MV-4-11 (cell line): ENCODE data around the gene SPSB4.
"Not testable (repeated sequence)": the region's sequence is repeated elsewhere in the genome, so short reads cannot be mapped to it uniquely, and the experiment has no call there.

ENCODE experiments used
- DNase-seq: peaks from one replicate; lab custom pipeline; 2025; lab: John Stamatoyannopoulos, UW

The SPSB4 gene

DNA sequence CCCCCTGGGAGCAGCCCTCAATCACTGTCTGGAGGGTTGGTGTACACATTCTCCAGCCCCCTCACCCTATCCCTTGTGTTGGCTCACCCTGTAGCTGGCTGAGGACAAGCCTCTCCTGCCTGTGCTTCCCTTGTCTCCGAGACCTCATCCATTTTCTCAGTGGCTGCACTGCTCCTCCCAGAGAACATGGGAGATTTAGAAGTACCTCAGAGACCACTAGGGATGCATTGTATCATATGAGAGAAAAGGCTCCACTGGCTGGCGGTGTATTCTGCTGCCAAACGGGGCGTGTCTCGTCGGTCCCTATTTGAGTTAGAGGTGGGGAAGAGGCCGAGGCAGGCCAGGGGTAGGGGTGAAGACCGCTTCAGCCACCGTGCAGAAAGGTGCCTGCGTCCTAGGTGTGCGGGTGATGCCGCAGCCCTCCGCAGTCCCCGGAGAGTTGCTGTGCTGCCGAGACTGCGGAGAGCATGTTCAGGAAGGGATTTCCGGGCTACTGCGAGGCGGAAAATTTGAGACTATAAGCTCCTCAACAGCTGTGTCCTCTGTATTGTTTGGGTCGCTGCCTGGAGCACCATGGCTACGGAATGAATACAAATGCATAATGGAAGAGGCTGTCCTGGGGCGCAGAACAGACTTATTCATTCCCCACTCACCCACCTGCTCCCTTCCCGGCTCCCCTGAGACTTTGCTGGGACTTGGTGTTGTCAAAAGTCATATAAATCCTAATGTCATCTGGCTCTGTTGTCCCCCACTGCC lies 43.8 kb downstream of the SPSB4 start:
- no peak for DNase-seq

DNA sequence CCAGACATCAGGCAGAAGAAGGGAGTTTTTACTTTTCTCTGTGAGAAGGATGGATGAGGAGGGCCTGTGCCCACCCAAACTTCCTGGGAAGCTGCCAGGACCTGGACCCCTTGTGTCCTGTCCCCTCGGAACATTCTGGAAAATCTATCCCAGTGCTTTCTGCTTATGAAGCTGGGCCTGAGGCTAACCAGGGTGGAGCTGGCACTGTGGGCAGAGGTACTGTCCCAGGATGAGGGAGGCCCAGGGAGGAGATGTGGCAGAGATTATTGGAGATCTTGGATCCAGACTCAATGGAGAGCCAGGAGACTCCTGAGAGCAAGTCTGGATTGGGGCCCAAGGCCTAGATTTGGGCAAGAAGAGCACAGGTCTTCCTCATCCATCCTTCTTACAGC lies 44.4 kb downstream of the SPSB4 start:
- DNase-seq: no peak

DNA sequence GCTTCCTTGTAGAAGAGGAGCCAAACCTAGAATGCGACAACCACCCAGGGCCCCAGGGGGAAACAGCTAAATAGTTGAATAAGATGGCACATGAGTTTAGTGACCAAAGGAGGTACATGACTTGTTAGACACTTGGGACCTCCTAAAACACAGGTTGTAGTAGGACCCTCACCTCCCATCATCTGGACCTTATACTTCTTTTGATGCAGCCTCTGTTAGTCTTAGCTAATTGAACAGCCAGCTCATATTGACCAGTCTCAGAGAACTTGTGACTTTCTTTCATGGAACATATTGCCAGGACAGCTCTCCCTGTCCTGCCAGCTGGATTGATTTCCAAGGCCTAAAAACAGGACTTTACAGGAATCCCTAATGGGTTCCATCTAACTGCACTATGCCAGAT lies 45.0 kb downstream of the SPSB4 start:
- no peak for DNase-seq

DNA sequence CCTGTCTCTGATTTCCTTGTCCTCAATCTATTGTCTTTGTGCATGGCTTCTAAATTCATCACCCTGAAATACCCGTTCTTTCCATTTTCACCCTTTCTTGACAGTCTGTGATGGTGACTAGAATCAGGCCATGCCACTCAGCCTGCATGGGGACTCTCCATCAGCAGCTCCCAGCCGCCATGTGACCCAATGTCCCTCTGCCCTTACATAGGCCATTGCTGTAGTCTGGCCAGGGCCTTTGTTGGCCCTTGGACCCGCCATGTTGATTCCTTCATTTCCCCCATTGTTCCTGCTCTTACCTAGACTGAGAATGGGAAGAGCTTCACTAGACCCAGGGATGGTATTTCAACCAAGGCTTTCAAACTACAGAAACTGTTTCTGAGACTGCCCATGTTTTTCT lies 45.8 kb downstream of the SPSB4 start:
- no peak for DNase-seq

DNA sequence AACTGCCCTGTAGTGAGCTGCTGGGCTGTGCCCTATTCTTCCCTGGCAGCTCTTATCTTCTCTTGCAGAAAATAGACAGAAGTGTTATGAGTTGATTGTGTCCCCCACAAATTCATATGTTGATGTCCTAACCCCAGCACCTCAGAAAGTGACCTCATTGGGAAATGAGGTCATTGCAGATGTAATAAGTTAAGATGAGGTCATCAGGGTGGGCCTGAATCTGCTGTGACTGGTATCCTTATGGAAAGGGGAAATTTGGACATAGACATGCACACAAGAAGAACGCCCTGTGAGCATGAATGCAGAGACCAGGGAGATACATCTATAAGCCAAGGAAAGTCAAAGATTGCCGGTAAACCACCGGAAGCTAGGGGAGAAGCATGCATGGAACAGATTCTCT lies 49.0 kb downstream of the SPSB4 start:
- no peak for DNase-seq

DNA sequence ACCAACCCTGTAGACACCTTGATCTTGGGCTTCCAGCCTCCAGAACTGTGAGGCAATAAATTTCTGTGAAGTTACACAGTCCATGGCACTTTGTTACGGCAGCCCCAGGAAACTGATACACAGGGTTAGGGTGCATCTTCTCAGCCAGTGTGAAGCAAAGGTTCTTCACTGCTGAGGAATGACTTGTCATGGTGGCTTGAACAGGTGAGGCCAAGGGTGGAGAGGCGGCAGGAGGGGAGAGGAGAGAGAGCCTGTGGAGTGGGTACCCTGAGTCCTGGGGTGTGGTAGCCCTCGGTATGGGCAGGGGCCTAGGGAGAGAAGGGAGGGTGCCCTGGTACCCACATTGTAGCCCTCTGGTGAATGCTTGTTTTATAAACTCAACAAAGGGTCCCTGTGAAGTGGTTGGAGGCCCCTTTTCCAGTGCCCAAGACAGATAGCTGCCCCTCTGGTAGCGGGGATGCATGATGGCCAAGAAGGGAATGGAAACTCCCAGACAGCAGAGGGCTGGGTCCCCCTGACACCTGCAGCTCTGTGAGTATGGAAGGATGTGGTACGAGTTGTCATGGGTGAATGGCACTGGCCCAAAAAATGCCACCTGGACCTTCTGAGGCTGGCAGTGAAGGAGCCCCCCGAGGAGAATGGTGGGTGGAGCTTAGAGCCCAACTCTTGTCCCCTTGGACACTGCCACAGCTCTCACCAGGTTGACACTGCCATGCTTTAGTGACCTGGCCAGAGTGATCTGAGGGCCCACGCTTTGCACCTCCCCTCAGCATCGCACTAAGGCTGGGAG lies 49.6 kb downstream of the SPSB4 start:
- no peak for DNase-seq

DNA sequence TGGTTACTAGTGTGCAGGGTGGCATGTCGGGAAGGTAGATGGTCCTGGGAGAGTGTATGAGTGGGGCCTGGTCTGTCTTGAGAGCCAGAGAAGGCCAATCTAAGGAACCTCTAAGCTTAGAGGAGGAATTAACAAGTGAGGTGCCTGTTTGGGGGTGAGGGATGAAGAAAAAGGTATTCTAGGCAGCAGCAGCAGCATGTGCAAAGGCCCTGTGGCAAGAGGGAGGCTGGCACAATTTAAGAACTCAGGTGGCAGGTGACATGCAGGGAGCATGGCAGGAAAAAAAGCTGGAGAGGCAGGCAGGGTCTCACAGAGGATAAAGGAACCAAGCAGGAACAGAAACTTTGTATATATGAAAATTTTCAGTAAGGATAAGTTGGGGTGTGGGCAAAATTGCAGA lies 51.2 kb downstream of the SPSB4 start:
- no peak for DNase-seq

DNA sequence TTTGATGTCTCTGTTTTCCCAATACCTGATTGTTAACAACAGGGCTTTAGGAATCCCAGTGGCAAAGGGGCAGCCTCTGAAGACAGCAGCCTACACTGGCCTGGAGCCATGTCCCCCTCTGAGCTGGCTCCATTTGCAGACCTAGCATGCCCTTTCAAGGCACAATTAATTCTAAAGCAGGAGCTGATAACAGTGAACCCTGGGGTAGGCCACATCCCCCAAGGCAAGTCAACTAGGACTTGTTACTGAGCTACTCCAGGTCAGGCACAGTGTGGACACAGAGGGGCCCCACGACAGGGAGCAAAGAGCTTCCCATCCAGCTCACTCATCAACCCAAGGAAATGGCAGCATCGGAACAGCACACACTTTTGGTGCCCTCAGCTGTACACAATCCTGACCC lies 51.9 kb downstream of the SPSB4 start:
- no peak for DNase-seq

DNA sequence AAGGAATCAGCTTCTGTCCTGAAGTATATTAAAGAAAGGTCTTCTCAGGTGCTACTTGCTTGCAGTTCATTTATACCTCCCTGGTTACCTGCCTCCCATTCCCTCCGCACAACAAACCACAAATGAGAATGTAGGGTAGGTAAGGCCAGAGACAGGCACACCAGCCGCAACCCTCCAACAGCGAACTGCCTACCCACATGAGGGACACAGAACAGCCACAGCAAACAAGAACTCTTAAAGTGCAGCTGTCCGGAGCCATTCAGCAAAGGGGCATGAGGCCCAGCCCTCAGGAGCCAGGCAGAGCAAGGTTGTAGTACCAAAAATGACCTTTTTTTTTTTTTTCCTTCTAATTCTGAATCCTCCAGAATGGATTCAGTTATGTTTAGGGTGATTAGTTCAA lies 52.4 kb downstream of the SPSB4 start:
- no peak for DNase-seq

DNA sequence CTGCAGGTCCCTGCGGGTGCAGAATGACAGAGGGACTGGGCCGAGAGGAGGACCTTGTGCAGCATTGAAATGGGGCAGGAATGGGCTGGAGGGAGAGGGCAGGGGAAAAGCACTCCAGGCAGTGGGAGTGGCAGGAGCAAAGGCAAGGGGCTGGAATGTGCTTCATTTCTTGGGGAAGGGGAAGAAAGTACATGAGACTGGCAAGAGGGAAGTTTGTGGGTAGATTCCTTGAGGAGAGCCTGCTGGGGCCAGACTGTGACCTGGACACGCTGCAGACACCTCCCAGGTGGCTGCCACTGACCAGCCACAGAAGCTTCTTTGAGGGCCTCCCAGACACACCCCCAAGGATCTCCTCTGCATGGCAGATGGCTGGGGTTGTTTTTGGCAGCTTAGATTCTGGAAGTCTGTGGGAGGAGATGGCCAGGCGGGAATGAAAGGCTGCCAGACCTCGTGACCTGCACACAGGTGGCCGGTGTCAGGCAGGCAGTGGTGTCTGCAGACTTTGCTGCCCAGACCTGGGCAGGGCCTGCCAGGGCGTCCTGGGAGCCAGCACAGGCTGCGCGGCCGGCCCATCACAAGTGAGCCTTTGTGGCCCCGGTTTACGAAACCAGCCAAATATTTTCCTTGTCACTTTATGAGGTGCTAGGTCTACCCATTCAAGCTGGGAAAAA lies 53.1 kb downstream of the SPSB4 start:
- DNase-seq: no peak

DNA sequence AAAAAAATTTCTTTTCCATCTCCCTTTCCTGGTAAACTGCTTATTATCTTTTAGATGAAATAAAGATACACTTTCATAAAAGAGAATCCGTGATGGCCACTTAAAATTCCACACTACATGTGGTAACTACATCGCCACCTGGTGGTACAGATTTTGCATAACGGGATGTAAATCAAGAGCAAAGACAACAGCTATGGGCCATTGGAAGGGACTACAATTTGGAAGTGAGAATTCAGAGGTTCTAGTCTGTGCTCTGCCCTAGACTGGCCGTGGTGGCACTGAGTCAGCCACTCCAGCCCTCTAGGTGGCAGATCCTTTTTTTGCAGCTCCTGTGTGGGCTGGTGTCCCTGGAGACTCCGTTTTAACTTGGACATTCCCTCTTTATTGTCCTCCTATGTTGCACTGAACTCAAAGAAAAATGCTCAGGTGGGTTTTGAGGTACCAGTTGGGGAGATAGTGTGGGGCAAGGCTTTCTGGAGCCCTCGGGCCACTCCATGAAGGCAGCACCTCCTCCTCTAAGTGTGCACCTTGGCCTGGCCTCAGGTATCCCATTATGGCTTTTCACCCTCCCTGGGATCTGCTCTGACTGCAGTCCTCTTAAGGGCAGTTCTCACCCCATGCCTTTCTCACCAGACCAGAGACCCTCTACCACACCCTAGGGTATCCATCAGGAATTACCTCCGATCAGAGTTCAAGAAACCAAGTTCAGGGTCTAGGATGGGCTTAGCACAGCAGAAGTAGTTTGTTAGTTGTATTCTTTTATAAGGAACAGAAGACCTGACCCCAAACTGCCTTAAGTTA lies 54.9 kb downstream of the SPSB4 start:
- DNase-seq: peak; percentile 75

DNA sequence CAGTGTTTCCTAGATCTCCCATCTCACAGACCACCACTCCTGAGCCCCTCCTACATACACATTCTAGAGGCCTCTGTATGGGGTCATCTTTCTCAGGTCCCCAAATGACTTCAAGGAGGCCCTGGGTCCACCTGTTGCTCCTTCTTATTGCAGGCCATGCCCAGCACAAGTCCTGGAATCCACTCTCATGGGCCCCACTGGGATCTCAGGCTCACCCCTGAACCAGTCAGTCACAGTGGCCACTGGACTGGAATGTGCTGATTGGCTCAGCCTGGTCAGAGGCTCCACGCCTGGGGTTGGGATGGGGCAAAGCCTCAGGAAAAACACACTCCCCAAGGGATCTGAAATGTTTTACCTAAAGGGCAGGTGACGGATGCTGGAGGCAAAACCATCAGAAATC lies 55.7 kb downstream of the SPSB4 start:
- no peak for DNase-seq

DNA sequence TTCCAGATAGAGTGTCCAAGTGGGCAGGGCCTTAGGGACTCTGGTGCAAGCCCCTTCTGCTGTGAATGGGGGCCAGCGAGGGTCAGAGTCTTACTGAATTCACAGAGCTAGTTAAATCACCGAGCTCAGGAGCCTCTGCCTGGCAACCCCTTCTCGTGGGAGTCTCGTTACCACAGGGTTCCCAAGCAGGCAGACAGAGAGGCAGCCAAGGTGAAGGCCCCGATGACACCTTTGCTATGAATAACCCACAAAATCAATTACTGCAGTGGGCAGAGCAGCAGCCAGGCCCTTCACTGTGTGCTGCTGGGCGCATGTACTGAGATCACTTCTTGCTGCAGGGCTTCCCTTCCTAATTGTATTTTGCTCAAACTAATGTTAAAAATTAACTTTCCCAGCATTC lies 56.9 kb downstream of the SPSB4 start:
- no peak for DNase-seq

DNA sequence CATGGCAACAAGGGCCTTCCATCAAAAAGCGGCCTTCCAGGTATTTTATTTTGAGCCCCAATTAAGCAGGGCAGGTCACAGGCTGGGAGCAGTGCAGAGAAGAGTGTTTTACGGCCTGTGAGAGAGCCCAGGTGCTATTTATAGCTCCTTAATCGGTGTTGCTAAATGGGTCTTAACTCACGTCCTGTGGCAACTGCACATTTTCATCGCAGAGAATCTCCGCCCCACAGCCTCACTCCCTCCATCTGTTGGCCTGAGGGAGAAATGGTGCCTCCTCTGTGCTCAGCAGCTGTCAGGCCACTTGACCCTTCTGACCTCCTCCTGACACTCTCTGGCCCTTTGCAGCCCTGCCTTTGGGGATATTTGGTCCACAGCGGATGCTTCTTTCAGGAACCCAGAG lies 58.6 kb downstream of the SPSB4 start:
- peak; percentile 85 for DNase-seq

DNA sequence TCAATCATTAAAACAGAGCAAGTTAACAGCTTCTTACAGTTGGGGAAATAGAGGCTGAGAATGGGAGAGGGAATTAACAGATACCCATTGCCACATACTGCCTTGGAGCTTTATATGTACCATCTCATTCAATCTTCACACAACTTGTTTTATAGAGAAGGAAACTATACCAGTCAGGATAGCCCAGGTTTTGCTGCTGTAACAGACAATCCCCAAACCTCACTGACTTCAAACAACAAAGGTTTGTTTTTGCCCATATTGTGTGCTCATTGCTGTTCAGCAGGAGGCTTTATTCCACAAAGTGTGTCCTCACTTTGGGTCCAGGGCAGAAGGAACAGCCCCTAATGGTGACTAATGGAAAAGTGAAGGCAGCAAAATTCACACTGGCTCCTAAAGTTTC lies 59.2 kb downstream of the SPSB4 start:
- no peak for DNase-seq

DNA sequence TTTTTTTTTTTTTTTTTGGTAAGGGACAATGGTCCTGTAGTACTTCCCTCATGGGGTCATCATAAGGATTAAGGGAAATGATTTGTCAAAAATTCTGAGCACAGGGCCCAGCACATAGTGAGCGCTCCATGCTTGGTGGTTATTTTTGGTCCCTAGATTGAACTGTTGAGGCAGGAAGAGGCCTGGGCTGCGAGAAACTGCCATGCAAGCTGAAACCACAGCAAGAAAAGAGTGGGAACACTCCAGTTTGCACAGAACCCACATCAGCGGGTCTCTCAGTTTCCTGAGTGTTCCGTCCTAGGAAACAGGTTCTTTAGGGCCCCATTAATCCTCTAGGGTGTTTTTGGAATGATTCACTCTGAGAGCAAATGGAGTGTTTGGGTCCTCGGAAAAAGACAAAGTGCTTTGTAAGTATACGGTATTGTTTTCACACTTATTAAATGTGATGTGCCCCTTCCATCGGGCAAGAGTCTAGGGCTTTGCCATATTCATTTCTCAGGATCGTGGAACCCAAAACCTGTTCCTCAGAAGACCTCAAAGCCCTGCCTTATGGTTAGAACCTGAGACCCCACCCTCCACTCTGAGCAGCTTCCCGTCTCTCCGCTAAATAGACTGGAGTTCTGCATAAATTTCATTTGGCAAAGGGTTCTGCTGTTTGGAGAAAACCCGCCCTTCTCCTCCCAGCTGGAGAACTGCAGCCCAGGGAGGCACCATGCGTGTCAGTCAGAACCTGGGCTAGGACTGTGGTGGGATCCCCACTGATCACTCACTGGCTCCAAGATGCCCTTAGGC lies 60.4 kb downstream of the SPSB4 start:
- no peak for DNase-seq

DNA sequence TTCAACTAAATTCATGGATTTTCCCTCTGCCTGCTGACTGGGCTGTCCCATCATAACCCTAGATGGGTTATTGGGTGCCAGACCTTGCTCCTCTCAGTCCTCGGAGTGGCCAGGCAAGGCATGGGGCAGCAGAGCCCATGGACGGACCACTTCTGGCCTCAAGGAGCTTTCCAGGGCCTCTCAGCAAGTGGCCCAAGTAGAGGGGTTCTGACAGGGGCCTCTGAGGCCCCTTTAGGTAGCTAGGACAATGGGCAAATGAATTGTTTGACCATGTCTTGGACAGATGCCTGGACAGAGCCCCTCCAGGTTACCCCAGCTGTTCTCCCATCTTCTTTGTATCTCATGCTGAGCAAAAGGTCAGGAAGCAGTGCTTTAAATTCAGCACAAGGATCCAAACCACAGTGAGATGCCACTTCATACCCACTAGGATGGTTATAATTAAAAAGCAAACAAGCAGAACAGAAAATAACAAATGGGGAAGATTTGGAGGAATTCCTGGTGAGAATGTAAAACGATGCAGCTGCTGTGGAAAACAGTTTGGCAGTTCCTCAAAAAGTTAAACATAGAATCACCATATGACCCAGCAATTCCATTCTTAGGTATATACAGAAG lies 61.6 kb downstream of the SPSB4 start:
- no peak for DNase-seq

DNA sequence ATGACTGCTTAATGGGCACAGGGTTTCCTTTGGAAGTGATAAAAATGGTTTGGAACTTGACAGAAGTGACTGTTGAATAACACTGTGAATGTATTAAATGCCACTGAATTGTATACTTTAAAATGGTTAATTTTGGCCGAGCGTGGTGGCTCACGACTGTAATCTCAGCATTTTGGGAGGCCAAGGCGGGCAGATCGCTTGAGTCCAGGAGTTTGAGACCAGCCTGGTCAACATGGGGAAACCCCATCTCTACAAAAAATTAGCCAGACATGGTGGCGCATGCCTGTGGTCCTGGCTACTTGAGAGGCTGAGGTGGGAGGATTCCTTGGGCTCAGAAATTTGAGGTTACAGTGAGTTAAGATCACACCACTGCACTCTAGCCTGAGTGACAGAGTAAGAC lies 62.5 kb downstream of the SPSB4 start:
- DNase-seq: not testable (repeated sequence)

DNA sequence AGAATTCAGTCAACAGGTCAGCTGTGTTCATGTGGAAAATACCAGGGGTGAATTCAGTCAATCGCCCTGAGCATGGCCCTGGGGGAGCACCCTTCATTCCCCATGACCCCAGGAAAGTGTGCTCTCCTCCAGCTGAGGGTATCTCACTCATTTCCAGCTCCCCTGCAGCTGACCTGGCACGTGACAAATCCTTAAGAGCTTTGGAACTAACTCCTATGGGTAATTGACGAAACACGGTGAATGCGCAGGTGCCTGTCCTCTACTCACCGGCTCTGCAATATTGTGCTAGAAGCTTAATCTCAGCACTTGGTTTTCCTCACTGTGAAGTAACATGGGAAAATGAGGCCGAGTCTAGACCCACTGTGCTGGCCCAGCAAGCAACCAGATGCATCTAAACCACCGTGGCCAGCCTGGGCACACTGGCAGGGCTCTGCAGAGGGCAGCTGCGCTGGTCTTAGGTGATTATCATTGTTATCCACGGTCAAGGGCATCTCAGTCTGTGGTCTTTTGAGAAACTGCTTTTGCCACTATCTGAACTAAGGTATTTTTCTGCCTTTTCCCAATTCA lies 63.1 kb downstream of the SPSB4 start:
- no peak for DNase-seq

DNA sequence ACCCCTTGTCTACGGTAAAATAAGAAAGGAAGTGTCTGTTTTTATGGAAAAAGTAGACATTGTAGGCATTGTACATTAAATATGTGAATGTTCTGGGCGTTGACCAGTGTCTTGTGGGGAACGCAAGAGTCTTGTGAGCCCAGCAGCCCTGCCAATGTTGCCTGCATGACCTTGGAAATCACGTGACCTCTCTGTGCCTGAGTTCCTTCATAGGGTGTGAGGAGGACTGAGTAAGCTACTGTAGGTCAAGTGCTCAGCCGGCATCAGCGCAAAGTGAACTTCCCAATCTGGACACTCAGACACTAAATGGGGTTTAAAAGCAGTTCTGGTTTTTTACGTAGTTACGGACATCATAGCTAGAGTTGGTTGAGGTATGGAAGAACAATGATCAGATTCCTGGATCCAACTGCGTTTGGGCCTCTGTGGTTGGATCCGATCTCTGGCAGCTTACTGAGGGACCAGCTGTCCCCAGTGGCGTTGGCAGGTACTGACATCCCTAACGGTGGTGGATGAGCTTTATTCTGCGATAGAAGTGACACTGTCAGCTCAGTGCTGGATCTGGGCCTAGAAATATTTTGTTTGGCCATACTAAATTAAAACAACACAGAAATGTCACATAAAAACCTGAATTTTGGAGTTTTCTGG lies 63.8 kb downstream of the SPSB4 start:
- DNase-seq: no peak
